NCI-H128 (cell line): ENCODE measurements around the gene SIX2.

Experiments used
- DNase-seq: peaks from one replicate; lab custom pipeline; 2025; ENCODE audit not compliant: unreplicated experiment; lab: John Stamatoyannopoulos, UW

SIX2 gene

DNA sequence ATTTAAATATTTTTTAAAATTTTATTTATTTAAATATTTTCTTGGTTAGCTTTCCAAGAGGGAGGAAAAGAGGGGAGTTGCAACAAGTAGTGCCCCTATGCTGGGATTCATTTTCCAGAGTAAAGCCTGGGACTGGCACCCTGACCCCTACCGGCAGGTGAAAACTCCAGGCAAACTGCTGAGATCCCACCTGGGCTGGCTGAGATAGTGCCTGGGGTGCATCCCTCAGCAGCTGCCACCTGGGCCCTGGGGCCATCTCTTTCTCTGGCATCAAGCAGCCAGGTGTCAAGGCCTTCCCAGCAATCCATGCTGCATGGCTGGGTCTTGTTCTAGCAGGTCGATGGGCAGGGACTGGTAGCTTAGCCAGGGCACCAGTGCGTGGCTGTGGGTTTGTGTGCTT lies 6.6 kb downstream of the SIX2 start:
- no peak for DNase-seq

DNA sequence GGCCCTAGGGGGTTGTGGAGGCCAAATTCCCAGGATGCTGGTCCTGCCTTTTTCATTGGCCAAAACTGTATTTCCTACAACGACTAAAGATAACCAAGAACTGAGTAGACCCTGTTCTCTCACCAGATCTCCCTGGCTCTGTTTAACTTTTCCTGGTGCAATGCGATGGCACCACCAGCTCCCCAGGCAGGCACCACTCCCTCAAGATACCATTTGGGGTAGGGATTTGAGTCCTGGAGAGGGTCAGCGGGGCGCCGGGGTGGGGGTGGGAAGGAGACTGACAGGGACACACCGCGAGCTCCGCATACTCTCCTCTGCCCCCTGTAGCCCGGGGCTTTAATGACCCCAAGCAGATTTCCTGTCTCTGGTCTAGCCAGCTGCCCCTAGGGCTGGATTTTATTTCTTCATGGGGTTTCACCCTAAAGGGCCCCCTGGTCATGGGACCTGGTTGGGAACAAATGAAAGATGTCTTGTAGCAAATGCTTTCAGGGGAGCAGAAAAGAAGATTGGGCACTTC lies 7.3 kb downstream of the SIX2 start:
- no peak for DNase-seq

DNA sequence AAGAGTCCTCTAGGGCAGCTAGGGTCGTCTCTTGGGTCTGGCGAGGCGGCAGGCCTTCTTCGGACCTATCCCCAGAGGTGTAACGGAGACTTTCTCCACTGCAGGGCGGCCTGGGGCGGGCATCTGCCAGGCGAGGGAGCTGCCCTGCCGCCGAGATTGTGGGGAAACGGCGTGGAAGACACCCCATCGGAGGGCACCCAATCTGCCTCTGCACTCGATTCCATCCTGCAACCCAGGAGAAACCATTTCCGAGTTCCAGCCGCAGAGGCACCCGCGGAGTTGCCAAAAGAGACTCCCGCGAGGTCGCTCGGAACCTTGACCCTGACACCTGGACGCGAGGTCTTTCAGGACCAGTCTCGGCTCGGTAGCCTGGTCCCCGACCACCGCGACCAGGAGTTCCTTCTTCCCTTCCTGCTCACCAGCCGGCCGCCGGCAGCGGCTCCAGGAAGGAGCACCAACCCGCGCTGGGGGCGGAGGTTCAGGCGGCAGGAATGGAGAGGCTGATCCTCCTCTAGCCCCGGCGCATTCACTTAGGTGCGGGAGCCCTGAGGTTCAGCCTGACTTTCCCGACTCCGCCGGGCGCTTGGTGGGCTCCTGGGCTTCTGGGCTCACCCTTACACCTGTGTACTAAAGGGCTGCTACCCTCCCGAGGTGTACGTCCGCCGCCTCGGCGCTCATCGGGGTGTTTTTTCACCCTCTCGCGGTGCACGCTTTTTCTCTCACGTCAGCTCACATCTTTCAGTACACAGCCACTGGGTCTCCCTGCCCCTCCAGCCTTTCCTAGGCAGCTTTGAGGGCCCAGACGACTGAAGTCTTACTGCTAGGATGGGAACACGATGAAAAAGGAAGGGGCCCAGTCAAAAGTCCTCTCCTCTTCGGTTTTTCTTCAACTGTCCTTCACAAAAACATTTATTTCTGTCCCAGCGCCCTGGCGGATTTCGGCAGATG lies 8.1 kb downstream of the SIX2 start:
- DNase-seq, result no peak

DNA sequence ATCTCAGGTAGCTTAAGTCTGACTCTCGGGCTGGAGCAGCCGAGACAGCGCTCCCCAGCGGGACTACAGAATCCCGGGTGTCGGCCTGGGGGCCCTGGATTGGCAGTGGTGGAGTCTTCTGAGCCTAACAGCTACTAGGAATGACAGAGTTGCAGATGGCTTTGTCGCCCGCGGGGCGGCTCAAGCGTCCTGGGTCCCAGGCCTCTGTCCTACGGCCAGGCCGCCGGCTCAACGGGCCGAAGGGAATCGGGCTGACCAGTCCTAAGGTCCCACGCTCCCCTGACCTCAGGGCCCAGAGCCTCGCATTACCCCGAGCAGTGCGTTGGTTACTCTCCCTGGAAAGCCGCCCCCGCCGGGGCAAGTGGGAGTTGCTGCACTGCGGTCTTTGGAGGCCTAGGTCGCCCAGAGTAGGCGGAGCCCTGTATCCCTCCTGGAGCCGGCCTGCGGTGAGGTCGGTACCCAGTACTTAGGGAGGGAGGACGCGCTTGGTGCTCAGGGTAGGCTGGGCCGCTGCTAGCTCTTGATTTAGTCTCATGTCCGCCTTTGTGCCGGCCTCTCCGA lies 8.8 kb downstream of the SIX2 start:
- DNase-seq, result no peak

DNA sequence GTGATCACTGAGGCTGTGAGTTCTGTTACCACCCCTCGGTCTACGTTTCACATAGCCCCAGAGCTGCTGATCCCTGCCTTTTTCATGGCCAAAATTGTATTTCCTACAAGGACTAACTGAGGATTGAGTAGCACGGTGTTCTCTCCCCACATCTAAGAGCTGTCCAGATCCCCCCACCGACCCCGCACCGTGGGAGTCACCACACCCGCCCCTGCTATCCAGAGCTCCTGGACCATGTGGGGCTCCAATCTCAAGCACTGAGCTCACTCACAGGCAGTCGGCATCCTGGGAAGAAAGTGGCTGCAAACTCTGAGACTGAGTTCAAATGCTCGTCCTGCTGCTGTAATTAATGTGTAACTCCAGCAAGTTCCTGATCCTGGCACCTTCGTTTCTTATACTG lies 9.7 kb downstream of the SIX2 start:
- DNase-seq, result no peak

DNA sequence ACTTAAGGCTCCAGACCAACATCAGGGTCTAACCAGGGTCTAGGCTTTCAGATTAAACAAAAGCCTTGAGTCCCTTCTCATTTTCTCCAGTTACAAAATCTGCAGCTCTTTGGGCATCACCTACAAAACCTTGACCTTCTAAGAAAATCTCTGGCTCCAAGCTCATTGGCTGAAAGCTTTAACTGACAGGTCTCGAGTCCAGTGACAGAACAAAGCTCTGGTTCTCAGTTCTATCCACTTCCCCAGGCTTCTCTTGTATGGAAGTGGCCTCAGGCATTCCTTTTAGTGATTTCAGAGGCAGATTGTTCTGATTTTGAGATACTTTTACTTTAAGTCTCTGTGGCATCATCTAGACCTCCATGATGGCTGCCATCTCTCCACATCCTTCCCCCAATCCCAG lies 11.3 kb downstream of the SIX2 start:
- no peak for DNase-seq

DNA sequence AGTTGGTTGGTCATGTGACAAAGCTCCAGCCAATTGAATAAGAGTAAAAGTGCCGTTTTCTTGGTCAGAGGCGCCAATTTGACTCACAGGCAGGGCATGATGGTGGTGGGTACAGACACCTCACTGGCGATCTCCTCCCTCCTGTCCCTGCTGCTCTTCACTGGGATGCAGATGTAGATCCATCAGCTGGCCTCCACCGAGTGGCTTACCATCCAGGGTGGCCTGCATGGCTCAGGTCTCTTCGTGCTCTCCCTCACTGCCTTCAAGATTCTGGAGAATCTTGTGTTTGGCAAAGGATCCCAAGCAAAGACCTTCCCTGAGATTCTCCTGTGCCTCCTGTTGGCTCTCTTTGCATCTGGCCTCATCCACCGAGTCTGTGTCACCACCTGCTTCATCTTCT lies 12.9 kb downstream of the SIX2 start:
- no peak for DNase-seq

DNA sequence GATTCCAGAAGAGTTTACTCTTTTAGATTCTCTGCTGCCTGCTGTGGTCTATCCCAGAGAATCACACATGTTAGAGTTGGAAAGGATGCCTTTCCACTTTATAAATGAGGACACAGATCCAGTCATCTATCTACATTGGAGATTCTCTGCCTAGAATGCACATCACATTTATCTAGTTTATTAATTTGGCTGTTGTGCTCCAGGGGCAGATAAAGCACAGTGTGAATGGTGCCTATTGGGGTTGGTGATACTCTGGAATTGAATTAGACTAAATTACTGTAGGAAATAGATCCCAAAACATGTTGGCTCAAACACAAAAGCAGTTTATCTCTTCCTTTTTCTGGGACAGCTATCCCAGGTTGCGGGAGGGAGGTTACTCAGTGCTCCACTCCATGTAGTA lies 14.9 kb downstream of the SIX2 start:
- no peak for DNase-seq

DNA sequence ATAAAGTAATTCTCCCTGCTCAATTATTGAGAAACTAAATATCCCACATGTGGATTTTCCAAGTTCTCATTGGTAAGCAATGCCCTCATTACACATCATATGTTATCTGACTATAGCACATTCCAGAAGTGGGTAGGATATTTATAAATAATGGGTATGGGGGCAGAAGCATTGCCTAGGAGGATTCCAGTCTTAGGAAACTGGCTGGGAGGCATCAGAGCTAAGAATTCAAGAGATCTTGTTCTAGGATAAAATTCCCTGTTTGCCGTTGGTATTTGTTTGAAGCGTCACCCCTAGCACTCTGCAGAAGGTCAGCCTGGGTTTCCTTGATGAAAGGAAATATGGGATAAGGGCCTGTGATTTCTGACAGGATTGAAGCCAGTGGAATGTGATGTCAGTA lies 20.1 kb downstream of the SIX2 start:
- no peak for DNase-seq

DNA sequence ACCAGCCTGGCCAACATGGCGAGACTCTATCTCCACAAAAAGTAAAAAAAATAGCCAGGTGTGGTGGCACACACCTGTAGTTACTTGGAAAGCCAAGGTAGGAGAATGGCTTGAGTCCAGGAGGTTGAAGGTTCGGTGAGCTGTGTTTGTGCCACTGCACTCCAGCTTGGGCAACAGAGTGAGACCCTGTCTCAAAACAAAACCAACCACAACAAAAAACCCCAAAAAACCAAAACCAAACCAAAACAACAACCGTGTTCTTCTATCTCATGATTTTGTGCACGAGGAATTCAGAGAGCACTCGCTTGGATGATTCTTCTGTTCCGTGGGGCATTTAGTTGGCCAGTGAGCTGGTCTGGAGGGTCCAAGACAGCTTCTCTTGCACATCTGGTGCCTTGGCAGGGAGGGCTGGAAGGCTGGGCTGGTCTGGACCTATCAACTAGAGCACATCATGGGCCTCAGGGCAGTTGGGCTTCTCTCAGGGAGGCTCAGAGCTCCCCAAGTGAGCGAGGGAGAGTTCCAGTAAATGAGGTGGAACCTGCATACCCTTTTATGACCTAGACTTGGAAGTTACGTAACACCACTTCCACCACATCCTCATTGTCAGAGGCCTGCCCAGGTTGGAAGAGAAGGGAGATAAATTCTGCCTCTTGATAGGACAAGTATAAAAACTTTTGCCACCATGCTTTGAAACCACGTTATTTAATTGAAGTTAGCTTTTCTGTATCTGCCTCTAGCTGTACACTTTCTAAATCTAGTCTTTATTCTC lies 25.2 kb downstream of the SIX2 start:
- DNase-seq, result no peak

DNA sequence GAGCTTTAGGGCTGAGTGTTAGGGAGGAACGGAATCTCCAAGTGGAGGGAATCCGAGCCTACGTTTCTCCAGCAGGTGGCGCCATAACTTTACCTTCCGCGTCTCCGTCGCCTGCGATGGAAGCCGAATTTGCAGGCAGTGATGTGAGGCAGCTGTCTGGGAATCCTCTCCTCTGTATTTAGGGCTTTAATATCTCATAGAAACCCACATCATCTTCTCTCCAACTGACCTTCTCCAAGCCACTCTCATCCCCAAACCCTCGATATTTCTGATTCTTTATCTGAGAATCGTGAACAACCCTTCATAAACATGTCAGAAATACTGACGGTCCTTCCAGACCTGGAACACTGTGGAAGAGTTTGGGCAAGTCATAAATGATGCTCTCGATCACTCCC lies 27.5 kb downstream of the SIX2 start:
- peak; percentile 72 for DNase-seq

DNA sequence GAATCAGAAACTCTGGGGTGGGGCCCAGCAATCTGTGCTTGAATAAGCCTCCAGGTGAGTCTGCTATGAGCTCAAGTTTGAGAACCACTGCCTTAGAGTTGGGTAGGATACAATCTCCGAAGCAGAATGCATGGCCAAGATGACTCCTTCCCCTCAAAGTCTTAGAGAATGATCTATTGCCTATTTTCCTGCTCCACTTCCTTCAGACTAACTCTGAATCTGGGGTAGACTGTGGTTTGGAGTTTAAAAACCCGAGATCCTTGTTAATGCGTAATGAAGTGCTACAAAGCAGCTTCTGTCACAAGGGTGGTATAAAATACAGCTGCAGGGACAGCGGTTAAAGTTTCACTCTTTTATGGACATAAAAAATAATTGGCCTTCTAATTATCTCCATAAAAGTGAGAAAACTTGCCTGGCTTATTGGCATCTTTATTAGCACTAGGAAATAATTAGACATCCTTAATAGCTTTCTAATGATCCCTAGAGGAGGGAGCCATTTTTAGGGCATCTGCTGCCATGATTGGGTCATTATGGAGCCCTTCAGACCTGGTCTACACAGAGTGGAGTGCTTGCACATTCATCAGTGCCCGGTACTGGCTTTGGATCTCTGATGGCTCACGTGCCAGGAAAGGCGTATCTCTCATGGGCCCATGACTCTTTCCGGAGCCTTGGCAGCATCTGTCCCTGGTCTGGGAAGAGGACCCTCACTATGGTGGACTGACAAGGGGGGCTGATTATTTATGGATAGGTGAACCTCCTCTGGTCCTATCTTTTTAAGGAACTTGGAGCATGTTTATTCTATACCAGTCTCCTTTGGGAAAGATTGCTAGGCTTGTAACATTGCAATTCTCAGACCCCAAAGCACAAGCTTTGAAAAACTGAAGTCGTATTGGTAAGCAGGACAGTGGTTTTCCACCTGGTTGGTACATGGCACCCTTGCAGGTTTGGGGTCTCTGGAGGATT lies 28.2 kb downstream of the SIX2 start:
- DNase-seq, result no peak

DNA sequence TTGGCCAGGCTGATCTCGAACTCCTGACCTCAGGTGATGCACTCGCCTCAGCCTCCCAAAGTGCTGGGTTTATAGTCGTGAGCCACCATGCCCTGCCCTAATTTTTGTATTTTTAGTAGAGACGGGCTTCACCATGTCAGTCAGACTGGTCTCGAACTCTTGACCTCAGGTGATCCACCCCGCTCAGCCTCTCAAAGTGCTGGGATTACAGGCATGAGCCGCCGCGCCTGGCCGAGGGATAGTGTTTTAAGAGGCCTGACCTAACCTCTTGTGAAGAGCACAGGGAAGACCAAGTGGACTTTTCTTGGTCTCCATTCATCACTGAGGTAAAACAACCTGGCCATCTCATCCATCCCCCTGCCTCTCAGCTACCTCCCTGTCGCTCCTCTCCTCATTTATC lies 29.7 kb downstream of the SIX2 start:
- no peak for DNase-seq

DNA sequence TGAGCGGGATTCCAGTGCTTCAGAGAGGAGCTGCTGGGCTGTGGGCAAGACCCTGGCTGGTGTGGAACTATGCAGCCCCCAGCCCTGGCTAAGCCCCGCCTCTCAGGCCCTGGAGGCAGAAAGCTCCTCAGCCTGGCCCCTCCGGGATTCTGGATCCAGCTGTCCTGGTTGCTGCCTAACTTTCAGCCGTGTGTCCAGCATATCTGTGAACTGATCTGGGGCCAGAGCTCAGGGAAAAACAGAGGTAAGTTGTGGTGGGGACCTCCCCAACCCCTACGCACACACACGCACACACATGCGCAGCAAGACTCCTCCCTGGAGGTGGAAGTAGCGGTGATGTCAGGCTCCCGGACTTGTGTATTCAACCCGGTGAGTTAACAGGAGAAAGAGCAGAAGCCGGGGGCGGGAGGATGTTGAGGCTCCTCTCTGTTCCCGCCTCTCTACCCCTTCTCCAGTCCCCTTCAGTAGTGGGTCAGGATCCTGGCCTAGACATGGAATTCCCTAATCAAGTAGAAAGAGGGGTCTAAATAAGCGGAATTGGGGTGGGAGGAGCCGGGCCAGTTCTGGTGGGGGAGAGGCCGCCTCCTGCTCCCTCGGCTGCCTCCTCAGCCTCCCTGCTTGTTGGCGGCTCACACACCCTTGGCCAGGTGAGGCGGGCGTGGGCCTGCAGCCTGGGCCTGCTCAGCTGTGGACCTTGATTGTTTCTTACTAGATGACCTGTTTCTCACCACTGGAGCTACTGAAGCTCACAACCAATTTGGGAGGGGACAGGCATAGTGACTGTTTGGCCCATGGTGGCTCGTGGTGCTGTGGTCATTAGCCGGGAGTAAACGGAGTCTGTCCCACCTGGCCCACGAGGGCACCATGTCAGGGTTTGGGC lies 33.4 kb downstream of the SIX2 start:
- no peak for DNase-seq

DNA sequence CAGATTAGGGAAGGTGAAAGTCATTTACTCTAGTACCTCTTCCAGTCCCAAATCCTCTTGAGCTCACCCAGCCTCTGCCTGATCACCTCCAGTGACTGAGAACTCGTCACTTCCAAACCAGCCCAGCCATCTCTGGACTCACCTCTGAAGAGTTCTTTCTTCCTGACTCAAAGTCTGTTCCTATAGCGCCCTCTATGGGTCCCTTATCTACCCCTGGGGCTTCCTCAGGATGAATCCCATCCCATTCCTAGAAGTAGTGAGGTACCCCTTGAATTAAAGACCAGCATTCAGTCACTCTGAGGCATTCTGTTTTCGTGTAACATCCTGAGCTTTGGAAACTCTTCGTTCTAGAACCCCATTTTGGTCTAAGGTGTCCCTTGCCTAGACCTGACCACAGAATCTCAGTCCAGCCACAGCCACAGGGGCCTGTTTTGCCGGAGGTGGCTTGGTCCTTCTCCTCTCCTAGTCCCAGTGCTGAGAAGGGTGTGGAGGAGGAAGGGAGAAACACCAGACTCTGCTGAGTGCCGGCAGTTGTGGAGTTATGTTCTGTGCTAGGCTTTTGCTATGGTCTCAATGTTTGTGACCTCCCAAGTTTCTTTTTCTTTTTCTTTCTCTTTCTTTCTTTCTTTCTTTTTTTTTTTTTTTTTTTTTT lies 35.1 kb downstream of the SIX2 start:
- DNase-seq, result peak; percentile 66

DNA sequence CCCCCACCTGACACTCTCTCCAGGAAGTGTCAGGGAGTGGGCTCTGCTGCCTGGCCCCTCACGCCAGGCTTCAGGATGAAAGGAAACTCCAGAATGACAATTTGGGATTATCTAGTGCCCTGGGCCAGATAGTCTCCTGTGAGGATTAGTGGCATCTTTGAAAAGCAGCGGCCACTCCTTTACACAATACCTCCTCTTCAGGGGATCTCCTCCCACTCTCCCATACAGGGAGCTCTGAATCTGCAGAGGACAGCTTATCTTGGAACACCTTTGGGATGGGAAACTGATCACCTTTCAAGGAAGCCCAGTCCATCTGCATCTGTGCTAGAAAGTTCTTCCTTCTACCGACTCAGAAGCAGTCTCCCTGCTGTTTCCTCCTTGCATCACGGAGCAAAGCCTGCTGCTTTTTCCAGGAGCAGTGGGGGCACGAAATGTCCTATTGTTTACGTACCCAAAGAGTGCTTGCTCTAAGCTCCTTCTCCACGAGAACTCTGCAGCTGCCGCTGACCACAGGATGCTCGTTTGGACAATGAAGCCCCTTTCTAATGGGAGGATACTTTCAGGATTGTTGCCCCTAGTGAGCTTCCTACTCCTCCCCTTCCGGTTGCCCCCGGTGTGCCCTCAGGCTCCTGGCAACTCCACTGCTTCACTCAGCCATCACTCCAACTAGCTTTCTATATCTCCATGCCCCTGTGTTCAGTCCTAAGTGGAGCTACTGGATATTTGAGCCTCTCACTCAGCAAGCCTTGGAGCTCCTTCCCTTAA lies 36.3 kb downstream of the SIX2 start:
- no peak for DNase-seq

DNA sequence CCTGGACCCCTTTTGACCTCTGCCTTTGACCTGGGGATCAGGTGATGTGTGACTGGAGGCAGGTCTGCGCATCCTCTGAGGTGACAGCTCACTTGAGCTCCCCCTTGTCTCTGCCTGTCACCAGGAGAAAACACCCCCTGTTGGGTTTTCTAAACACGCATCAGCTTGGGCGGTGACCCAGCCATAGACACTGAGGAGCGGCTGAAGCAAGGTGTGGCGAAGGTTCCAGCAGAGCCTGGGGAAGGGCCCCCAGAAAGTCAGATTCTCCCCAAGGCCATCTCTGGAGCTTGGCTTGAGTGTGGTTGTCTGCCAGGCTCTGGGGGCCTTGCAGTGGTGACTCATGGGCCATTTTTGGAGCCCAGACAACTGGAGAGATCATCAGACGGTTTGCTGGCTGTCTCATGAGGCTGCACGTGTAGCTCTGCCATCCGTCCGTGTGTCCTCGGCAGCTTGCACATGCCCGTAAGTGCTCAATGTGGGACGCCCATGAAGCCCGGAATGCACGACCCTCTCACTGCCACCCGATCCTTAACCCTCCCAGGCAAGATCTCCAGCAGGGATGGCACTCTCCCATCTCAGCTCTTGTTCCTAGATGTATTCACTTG lies 38.3 kb downstream of the SIX2 start:
- DNase-seq, result no peak

DNA sequence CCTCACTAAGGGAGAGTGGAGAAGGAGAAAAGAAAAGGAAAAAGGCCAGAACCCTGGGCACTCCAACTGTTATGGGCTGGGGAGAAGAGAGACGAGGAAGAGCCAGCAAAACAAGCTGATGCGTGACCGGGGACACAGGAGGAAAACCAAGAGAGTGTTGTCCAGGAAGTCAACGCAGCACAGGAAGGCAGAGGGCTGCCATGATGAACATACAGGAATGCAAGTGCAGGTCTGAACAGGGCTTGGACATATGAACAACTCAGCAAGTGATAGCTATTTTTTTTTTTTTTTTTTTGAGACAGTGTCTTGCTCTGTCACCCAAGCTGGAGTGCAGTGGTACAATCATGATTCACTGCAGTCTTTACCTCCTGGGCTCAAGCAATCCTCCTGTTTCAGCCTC lies 39.3 kb downstream of the SIX2 start:
- DNase-seq, result no peak
